SHP77 (cell line): ENCODE data around the gene LIPK.
A peak's percentile ranks its signal among the peaks of the same experiment; 100 is the strongest.
"Not testable (repeated sequence)": the region's sequence is repeated elsewhere in the genome, so short reads cannot be mapped to it uniquely, and the experiment has no call there.

Source experiments
- DNase-seq, 2 experiments: peaks; one replicate each; lab custom pipeline; 2025; lab: John Stamatoyannopoulos, UW

The LIPK gene

DNA sequence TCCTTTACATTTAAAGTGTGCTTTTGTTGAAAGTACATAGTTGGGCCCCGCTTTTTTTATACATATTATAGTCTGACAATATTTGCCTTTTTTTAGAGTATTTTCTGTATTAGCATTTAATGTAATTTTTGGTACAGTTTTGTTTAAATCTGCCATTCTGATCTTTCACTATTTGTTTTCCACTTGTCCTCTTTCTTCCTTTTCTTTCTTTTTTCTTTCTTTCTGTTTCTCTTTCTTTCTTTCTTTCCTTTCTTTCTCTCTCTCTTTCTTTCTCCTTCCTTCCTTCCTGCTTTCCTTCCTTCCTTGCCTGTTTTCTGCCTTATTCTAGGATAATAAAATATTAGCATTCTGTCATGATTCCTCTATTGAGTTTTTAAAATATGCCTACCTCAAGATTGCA is 9.5 kb downstream of the LIPK start:
- DNase-seq = no peak

DNA sequence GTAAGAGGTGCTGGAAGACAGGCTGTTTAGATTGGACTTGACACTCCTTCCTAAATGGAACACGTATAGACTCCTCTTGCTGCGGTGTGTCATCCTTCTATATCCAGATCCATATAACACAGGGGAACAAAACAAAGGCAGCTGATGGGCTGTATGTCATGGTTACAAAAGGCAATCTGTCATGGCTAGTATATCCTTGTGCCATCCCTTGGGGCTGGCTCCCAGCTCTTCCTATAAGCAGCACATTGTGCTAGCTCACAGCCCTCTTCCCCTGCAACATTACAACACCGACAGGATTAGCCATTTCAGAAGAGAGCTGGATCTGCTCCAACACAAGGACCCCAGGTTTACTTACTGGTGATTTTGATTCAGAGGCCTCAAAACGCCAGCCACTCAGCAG is 15.3 kb downstream of the LIPK start:
- no peak for DNase-seq

DNA sequence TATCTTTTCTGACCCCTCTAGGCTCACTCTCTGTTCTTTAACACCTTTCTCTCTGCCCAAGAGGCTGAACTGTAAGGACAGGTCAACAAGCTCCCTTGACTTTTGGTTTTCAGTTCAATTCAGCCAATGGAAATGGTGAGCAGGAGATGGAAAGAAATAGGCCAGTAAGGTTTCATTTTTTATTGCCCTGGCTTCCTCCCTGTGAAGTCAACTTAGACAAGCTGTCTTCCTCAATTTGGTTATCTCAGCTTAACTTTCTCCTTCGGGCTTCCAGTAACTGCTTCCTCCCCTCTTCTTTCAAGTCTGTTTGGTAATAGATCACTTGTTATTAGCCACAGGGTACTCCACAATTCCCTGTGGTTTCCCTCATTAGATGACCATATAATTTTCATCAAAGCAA is 19.7 kb downstream of the LIPK start:
- DNase-seq = no peak

DNA sequence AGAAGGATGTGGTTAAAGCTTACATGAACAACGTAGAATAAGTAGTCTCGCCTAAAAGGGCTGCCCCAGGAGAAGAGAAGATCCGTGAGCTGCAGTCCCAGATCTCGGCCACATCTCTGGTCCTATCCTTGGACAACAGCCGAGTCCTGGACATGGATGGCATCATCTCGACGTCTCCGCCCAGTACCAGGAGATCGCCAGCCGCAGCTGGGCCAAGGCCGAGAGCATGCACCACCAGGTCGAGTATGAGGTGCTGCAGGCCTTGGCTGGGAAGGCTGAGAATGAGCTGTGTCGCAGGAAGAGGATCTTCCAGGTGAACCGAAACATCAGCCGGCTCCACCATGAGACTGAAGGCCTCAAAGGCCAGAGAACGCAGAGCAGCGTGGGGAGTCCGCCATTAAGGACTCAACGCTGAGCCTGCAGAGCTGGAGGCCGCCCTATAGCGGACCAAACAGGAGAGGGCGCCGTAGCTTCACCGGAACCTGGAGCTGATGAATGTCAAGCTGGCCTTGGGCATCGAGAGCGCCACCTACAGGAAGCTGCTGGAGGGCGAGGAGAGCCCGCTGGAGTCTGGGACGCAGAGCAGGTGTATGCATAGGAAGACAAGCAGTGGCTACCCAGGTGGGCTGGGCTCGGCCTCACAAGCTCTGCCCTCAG is 22.2 kb downstream of the LIPK start:
- no peak for DNase-seq

DNA sequence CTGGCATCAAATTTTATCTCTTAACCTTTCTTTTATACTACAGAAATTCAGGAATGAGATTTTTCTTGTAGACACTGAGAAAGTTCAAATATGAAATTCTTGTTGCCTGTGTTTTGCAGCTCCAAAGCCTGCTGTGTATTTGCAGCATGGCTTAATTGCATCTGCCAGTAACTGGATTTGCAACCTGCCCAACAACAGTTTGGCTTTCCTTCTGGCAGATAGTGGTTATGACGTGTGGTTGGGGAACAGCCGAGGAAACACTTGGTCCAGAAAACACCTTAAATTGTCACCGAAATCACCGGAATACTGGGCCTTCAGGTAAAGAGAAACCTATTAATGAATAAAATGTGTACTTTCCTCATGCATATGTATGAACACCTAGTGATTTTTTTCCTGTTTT is 24.8 kb downstream of the LIPK start:
- no peak for DNase-seq

DNA sequence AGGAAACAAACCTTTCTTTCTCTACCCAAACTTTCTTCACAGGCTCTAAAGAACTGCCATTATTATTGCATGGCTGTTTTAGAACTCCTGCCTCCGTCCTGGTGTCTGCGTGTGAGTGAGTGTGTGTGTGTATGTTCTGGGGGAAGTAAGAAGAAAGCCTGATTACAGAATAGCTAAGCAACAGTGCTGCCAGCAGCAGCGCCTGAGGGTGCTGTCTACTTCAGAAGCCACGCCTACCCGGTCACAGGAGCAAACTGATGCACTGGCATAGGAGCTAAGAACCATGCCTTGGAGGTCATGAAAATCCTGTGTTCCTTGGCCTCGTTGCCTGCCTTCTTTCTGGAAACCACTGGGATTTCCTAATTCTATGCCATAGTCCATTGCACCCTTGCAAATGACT is 25.2 kb downstream of the LIPK start:
- DNase-seq = no peak

DNA sequence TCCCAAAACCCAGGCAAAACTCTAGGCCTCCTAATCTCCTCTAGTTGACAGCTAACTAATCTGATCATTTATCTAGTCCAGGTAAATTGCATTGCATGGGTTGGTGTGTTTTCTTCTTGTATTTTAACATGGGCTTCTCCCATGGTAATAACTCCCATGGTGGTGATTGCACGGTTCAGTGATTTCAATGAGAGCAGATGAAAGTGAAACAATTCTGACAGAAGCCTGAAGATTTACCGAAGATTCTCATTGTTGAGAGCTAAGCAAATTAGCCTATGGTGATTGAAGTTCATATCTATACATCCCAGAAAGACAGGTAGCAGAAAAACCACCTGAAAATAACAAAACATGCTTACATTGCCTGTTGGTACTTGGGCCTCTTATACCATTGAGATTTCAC is 27.2 kb downstream of the LIPK start:
- DNase-seq = no peak

DNA sequence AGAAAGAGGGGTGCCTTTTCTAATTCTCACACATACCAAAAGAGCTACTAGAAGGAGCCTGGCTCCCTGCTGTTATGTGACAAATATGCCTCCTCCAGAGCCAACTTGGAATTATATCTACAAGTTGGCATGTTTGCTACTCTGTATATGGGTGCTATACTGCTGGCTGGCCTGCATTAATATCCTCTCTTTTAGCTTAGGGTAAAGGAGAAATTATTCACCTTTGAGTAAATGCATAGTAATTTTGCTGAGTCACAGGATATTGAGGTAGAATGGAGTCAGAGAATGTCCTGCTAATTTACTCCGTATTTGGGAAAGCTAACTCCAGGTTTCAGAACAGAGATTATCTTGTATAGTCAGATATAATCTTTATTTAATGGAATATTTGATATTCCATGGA is 29.6 kb downstream of the LIPK start:
- no peak for DNase-seq

DNA sequence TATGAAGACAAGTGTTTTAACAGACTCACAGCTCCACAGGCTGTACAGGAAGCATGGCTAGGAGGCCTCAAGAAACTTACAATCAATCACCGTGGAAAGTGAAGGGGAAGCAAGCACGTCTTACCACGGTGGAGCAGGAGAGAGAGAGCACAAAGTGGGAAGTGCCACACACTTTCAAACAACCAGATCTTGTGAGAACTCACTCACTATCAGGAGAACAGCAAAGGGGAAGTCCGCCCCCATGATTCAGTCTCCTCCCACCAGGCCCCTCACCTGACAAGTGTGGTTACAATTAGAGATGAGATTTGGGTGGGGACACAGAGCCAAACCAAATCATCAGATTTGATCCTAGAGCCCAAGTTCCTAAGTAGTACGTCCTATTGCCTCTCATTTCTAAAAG is 35.9 kb downstream of the LIPK start:
- not testable (repeated sequence) for DNase-seq

DNA sequence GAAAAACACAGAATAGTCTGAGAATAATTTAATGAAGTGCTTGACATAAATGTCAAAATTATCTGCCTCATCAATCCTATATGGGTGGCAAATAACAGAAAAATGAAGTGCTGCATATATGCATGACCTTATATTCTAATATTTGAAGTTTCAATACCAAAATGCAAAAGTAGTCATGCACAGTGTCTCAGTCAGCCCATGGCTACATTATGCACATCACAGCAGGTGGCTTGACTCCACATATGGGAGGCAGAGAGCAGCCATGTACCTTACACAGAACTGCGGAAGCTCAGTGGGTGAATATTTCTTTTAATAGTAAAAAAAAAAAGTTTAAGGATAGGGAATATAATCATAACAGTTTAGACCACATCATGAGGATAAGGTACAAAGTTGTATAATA is 36.4 kb downstream of the LIPK start:
- no peak for DNase-seq

DNA sequence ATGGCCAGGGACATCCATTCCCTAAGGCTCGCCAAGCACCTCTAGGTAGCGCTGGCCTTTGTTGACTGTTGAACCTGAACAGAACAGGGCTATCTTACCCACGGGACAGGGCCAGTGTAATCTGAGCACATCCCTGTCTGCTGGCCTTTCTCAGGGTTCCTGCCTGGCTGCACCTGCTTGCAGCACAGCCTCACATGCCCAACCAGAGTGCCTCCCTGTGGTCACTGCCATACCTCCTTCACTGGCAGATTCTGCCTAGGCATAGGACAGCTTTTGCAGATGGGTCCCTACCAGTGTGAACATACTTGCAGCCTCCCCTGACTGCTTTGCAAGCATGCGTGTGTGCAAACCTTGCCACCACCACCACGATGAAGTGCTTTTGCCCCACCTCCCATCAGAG is 38.0 kb downstream of the LIPK start:
- peak; percentile 14 to 22 for DNase-seq

DNA sequence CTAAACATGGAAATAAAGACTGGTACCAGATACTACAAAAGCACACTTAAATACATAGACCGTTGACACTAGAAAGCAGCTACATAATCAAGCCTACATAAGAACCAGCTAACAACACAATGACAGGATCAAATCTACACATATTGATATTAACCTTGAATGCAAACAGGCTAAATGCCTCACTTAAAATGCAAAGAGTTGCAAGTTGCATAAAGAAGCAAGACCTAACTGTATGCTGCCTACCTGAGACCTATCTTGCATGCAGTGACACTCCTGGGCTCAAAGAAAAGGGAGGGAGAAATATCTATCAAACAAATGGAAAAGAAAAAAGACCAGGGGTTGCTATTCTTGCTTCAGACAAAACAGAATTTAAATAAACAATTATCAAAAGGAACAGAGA is 39.6 kb downstream of the LIPK start:
- DNase-seq = no peak

DNA sequence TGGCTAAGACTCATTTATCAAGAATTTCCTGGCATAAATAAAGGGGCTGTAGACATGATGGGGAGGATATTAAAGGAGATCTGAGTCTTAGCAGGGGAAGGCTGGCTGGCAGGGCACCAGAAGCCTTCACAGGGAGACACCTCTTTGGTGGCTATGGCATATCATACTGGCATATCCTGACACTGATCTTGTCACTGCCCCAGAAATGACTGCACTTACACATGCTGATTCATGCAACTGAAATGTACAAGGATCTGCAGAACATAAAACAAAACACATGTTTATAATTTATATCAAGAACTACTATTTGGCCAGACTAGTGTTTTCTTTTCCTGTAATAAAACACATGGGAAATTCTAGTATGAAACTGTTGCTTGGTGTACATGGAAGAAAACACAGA is 48.2 kb downstream of the LIPK start:
- no peak for DNase-seq

DNA sequence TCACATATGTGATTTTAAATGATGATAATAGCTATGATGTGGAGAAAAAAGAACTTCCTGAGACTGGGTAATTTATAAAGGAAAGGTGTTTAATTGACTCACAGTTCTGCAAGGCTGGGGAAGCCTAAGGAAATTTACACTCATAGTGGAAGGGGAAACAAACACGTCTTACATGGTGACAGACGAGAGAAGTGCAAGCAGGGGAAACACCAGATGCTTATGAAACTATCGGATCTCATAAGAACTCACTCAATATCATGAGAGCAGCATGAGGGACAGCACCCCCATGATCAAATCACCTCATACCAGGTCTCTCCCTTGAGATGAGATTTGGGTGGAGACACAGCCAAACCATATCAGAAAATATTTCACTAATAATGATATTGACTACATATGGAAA is 49.7 kb downstream of the LIPK start:
- DNase-seq = no peak

DNA sequence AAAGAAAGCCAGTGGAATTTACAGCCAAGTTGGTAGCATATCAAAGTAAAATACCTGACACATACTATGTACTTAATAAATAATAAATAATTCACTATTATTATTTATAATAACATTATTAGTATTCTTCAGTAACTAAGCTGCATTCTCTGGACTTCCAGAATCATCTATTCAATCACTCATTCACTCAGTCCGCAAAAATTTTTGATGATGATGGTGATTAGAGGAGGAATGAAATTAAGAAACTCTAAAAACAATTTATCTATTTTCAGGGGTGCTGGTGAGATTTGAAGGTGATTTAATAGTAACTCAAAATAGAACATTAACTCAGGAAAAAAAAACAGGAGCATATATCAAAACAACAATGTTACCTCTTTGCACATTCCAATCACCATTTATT is 50.6 kb downstream of the LIPK start:
- no peak for DNase-seq

DNA sequence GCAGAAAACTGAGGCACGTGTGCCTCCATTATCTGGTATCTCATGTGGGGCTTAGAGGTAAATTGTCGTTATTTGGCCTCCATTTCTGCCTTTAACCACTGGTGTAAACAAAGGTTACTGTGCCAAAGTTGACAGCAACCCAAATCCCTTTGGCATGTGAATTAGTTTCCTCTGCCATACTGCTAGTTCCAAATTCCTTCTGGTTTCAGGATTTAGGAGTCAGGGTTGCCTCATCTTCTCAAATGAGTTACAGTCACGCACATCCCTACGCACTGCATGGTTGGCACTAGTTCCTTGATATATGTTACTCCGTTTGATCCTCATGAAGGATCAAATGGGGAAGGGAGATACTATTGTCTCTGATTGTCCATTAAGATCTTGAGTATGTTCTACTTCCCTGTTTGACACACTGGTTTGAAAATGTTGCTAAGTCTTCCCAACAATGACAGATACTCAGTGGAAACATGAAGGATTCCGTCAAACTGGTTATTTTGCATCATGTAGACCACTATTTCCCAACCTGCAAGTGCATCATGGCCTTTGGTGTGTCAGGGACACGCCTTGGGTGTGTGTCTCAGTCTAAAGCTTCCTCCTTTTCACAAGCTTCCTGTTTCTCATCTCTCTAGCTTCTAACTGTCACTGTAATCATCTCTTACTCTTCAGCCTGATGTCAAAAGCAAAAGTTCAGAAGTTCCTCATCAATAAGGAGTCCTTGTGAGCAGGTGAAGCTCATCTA is 53.5 kb downstream of the LIPK start, which contains the start of gene LIPN:
LIPN (plus strand) TSS at position 655 of the 736 bp plus-strand sequence. CDS start 1,386 bp downstream, outside the sequence.
- DNase-seq = no peak

DNA sequence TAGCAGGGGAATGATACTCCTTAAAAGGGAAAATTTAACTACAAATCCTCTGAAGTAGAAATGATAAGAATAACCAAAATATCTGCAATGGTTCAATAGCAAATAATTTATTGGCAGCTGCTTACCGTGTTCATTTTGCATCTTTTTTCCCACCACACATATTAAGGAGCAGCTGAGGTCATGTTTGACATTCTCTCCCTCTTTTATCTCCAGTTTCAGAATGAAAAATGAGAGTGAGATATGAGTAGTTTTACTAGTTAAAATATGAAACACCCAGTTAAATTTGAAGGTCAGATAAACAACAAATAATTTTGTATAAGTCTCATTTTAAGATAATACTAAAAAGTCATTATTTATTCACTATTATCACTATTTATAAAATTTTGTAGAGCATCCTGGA is 56.9 kb downstream of the LIPK start:
- no peak for DNase-seq

DNA sequence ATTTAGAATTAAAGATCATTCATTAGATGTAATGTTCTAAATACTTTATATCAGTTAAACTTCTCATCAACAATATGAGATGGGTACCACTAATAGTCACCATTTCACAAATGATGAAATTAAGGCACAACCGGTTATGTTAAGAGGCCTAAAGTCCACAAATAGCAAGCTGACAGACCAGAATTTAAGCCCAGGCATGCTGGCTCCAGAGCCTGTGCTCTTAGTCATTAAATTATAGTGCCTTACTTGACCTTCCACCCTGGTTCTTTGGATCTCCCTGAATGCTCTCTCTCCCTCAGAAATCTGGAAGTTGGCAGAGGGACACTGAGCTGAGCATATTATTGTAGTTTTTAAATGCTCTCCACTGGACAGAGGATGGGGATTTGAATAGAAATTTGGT is 57.4 kb downstream of the LIPK start:
- no peak for DNase-seq

DNA sequence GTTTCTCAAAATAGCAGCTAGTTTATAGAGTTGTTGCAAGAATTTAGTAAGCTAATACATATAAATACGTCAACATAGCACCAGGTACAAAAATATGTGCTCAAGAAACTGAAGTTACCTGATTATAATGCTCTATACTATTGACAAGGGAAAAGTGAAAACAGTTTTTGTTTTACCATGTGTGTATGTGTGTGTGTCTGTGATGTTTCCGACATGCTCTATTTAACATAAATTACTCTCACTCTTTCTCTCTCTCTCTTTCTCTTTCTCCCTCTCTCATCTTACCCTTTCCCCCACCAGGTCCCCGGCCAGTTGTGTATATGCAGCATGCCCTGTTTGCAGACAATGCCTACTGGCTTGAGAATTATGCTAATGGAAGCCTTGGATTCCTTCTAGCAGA is 58.1 kb downstream of the LIPK start:
- DNase-seq = no peak

DNA sequence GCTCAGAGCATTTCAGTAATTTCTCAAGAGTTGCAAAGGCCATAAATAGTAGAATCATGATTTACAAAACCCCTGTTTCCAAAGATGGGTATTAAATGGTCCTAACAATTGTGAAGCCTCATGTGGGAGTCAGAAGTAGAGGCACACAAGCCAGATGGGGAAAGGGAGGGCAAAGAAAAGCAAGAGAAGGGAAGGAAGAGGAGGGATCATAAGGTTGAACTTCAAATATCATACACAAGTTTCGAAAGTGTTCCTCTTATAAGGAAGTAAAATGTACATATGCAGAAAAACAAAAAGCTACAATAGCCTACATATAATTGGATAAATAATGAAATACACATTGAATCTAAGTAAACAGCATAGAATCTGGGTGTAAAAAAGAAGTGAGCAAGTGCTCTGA is 59.8 kb downstream of the LIPK start:
- DNase-seq = no peak

DNA sequence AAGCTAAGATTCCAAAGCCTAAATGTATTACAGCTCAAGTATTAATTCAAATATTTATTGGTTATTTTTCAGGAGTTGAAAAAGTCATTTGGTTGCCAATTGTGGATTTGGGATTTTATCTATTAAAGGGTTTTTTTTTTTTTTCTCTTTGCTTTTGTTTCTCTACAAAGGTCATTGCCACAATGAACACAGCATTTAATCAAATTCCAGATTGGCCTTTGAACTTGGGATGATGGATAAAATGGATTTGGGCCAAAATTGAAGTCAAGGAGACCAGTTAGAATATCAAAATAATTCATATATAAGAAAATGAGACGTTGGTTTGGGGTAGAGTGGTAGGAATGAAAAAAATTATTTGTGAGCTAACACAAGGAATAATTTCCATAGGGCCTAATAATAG is 63.3 kb downstream of the LIPK start:
- DNase-seq = no peak

DNA sequence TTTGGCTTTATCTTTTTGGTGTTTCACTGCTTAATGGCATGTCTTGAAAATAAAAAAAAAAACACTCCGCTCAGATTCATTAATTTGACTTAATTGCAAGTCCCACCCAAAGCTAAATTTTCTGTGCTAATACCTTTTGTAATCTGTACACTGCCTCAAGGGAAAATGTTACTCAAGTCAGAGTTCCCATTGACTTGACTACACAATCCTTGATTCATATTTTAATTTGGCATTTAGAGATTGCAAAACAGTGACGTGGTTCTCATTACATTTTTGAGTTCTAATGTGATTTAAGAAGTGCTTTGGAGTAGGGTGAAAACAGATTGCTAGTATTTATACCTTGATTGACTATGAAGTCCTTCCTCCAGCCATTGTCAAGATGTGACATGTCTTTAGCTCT is 75.2 kb downstream of the LIPK start:
- no peak for DNase-seq

DNA sequence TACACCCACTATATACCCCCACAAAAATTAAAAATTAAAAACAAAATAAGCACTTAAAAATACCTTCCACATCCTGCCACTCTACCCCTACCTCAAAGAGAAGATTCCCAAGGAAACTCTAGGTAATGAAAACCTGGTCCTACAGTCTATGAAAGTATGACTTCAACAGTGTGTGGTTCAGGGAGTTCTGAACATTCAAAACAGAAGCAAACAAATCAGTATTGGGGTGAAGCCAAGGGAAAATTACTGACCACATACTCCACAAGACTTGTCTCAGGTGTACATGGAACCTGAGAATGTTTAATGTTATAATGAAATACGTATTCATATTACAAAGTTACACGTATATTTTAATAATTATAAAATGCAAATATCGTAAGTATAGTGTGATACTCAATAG is 76.2 kb downstream of the LIPK start:
- no peak for DNase-seq

DNA sequence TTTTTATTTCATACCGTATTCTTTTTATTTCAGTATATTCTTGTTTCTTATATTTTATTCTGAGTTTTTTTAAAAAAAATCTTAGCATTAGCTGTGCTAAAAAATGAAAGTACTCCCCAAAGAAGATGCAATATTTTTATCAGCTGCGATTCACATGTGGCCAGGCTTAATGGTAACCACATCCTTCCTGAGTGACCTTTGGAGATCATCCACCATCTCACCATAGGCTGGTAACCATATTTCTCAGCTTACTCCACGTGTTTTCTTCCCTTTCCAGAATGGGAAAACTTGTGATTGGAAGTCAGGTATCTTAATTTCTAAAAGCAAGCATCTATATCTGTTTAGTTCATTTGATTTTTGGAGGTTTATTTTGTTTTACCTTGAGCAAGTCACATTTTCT is 77.7 kb downstream of the LIPK start:
- no peak for DNase-seq
